Activated naive CD8-positive, alpha-beta T cell treated with anti-CD3 and anti-CD28 coated beads for 36 hours (primary cell): ENCODE measurements around the gene BCAM. TPM values are rescaled to one million over a fixed set of nuclear protein-coding genes. Genes with fewer than 3 reads are reported as not detected.

Experiments used
- total RNA-seq, 2 experiments: library from RNA; stranded (reverse); gene quantifications; one replicate each; pipeline ENCODE4 v1.2.3, GENCODE V29; 2021

BCAM gene
- total RNA-seq, 2 experiments from 2014 or later = not detected

Other genes with a start within 250 kb of the BCAM start
- gene IGSF23, start 195.5 kb upstream of the BCAM start, total RNA-seq = not detected
- 10 to 100 TPM; 14.5 TPM for gene PVR, start 165.2 kb upstream of the BCAM start, total RNA-seq
- gene CEACAM19, start 137.6 kb upstream of the BCAM start, total RNA-seq = 1 to 10 TPM in 1 of 2 experiments, under 1 TPM in 1; 0.62 to 1.4 TPM
- gene CEACAM16, start 110.0 kb upstream of the BCAM start, total RNA-seq = not detected
- 10 to 100 TPM; 19.0 to 23.8 TPM for gene BCL3, start 60.4 kb upstream of the BCAM start, total RNA-seq
- gene CBLC, start 31.2 kb upstream of the BCAM start, total RNA-seq = not detected
- under 1 TPM; 0.43 to 0.60 TPM for gene NECTIN2, start 37.2 kb downstream of the BCAM start, total RNA-seq
- gene TOMM40, start 82.2 kb downstream of the BCAM start, total RNA-seq = 100 to 1,000 TPM; 235 to 236 TPM
- under 1 TPM; 0.46 to 0.62 TPM for gene APOE, start 96.7 kb downstream of the BCAM start, total RNA-seq
- gene APOC1, start 105.5 kb downstream of the BCAM start, total RNA-seq = 1 to 10 TPM; 1.5 to 3.0 TPM
- not detected for gene APOC4, start 133.1 kb downstream of the BCAM start, total RNA-seq
- gene APOC2, start 136.9 kb downstream of the BCAM start, total RNA-seq = not detected
- 10 to 100 TPM; 54.2 to 57.2 TPM for gene CLPTM1, start 146.3 kb downstream of the BCAM start, total RNA-seq
- 10 to 100 TPM; 45.5 to 45.8 TPM for gene RELB, start 192.4 kb downstream of the BCAM start, total RNA-seq
- 10 to 100 TPM; 89.9 to 94.2 TPM for gene CLASRP, start 229.9 kb downstream of the BCAM start, total RNA-seq